GM23338 (cell line): ENCODE measurements around the gene PCDH12. TPM values are rescaled to one million over a fixed set of nuclear protein-coding genes. Genes with fewer than 3 reads are reported as not detected.

Experiments used
- EZH2phosphoT487 ChIP-seq: fragments of 200-600 bp; sonication (generic); IDR thresholded peaks from one replicate; pipeline ENCODE4 v1.8.1; 2018; ENCODE audit warnings: antibody characterized with exemption; ENCODE audit not compliant: unreplicated experiment
- NANOG ChIP-seq: IDR thresholded peaks from 2 replicates; pipeline ENCODE4 v1.6.1; 2016; ENCODE audit warnings: antibody characterized with exemption, borderline replicate concordance
- POLR2AphosphoS5 ChIP-seq: IDR thresholded peaks from 2 replicates; pipeline ENCODE4 v1.6.1; 2016; ENCODE audit warnings: antibody characterized with exemption, low read depth
- REST ChIP-seq: IDR thresholded peaks from one replicate; pipeline ENCODE4 v1.6.1; 2018; ENCODE audit warnings: antibody characterized with exemption; ENCODE audit not compliant: unreplicated experiment
- ZNF114 ChIP-seq: fragments of 250-450 bp; sonication (Bioruptor Pico); IDR thresholded peaks from 2 replicates; pipeline ENCODE4 v1.5.0; 2020; ENCODE audit warnings: mild to moderate bottlenecking, moderate library complexity
- polyA plus RNA-seq: library from polyadenylated mRNA; unstranded; fragments of >200 nt; fragmentation: Nextera tagmentation; extraction: Ambion mirVana; gene quantifications from 2 replicates; pipeline ENCODE4 v1.2.1, GENCODE V29; 2016
- total RNA-seq: library from RNA; depleted of rRNA; stranded (reverse); fragments of >200 nt; shearing (Covaris generic); gene quantifications from 2 replicates; pipeline ENCODE4 v1.2.3, GENCODE V29; 2014; rRNA removed
- TF ChIP-seq, protein P1 (sequence below): fragments of 250-450 bp; sonication (Bioruptor Pico); IDR thresholded peaks from 2 replicates; pipeline ENCODE4 v1.5.0; 2020; ENCODE audit warnings: mild to moderate bottlenecking, moderate library complexity

The PCDH12 gene
- total and polyA plus RNA-seq, 2 experiments from 2014 or later: 0.14 to 0.29 TPM

DNA sequence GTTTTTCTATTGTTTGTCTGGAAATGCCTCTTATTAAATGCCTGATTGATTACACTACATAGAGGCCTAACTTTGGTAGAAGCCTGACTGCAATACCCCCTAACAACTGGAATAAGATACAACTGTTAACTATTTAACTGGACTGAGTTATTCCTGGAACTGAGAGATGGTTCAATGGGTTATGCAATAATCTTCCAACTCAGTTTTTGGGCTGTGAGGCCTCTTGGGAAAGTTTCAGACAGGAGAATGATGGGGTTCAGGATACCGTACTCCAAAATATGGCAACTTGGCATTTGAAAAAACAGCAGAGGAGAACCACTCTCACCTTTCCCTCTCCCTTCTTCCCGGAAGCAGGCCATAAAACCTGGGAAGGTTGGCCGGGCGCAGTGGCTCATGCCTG lies 60.6 kb downstream of the PCDH12 start (continued):
- TF ChIP-seq, protein P1, sequence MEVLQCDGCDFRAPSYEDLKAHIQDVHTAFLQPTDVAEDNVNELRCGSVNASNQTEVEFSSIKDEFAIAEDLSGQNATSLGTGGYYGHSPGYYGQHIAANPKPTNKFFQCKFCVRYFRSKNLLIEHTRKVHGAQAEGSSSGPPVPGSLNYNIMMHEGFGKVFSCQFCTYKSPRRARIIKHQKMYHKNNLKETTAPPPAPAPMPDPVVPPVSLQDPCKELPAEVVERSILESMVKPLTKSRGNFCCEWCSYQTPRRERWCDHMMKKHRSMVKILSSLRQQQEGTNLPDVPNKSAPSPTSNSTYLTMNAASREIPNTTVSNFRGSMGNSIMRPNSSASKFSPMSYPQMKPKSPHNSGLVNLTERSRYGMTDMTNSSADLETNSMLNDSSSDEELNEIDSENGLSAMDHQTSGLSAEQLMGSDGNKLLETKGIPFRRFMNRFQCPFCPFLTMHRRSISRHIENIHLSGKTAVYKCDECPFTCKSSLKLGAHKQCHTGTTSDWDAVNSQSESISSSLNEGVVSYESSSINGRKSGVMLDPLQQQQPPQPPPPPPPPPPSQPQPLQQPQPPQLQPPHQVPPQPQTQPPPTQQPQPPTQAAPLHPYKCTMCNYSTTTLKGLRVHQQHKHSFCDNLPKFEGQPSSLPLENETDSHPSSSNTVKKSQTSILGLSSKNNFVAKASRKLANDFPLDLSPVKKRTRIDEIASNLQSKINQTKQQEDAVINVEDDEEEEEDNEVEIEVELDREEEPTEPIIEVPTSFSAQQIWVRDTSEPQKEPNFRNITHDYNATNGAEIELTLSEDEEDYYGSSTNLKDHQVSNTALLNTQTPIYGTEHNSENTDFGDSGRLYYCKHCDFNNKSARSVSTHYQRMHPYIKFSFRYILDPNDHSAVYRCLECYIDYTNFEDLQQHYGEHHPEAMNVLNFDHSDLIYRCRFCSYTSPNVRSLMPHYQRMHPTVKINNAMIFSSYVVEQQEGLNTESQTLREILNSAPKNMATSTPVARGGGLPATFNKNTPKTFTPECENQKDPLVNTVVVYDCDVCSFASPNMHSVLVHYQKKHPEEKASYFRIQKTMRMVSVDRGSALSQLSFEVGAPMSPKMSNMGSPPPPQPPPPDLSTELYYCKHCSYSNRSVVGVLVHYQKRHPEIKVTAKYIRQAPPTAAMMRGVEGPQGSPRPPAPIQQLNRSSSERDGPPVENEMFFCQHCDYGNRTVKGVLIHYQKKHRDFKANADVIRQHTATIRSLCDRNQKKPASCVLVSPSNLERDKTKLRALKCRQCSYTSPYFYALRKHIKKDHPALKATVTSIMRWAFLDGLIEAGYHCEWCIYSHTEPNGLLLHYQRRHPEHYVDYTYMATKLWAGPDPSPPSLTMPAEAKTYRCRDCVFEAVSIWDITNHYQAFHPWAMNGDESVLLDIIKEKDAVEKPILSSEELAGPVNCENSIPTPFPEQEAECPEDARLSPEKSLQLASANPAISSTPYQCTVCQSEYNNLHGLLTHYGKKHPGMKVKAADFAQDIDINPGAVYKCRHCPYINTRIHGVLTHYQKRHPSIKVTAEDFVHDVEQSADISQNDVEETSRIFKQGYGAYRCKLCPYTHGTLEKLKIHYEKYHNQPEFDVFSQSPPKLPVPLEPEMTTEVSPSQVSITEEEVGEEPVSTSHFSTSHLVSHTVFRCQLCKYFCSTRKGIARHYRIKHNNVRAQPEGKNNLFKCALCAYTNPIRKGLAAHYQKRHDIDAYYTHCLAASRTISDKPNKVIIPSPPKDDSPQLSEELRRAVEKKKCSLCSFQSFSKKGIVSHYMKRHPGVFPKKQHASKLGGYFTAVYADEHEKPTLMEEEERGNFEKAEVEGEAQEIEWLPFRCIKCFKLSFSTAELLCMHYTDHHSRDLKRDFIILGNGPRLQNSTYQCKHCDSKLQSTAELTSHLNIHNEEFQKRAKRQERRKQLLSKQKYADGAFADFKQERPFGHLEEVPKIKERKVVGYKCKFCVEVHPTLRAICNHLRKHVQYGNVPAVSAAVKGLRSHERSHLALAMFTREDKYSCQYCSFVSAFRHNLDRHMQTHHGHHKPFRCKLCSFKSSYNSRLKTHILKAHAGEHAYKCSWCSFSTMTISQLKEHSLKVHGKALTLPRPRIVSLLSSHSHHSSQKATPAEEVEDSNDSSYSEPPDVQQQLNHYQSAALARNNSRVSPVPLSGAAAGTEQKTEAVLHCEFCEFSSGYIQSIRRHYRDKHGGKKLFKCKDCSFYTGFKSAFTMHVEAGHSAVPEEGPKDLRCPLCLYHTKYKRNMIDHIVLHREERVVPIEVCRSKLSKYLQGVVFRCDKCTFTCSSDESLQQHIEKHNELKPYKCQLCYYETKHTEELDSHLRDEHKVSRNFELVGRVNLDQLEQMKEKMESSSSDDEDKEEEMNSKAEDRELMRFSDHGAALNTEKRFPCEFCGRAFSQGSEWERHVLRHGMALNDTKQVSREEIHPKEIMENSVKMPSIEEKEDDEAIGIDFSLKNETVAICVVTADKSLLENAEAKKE (CRISPR knock-in tag): no peak
- TF ChIP-seq NANOG: no peak
- no peak for TF ChIP-seq EZH2phosphoT487
- no peak for TF ChIP-seq REST
- no peak for TF ChIP-seq ZNF114 (CRISPR knock-in tag)
- no peak for TF ChIP-seq POLR2AphosphoS5

Other genes starting within 250 kb of the PCDH12 start
- gene PCDH1, start 79.8 kb downstream of the PCDH12 start, total RNA-seq: 155 and 183 TPM in 2 replicates
- gene PCDH1, start 79.8 kb downstream of the PCDH12 start, polyA plus RNA-seq: 26.2 and 27.8 TPM in 2 replicates
- gene DELE1, start 34.3 kb downstream of the PCDH12 start, total RNA-seq: 50.0 and 62.2 TPM in 2 replicates
- 25.6 and 26.9 TPM in 2 replicates for gene DELE1, start 34.3 kb downstream of the PCDH12 start, polyA plus RNA-seq
- gene RNF14, start 10.9 kb upstream of the PCDH12 start, total RNA-seq: 18.1 and 19.0 TPM in 2 replicates
- gene RNF14, start 10.9 kb upstream of the PCDH12 start, polyA plus RNA-seq: 4.5 and 8.9 TPM in 2 replicates
- 117 and 149 TPM in 2 replicates for gene GNPDA1, start 54.8 kb upstream of the PCDH12 start, total RNA-seq
- 47.0 and 47.6 TPM in 2 replicates for gene GNPDA1, start 54.8 kb upstream of the PCDH12 start, polyA plus RNA-seq
- gene NDFIP1, start 150.6 kb upstream of the PCDH12 start, total RNA-seq: 38.1 and 45.0 TPM in 2 replicates
- 21.9 and 24.3 TPM in 2 replicates for gene NDFIP1, start 150.6 kb upstream of the PCDH12 start, polyA plus RNA-seq